T-helper 1 cell treated with Interleukin-12 subunit alpha and Interleukin-12 subunit beta and Interleukin-4 antibody, amounts not matched to agents 30 μg/mL and 1 μg/mL, for 36 hours (primary cell): ENCODE measurements around the gene AP2B1.
"Not testable (repeated sequence)": the region's sequence is repeated elsewhere in the genome, so short reads cannot be mapped to it uniquely, and the experiment has no call there.

Experiments
- H3K27ac Mint-ChIP-seq: one replicate; pipeline ENCODE4 v1.8.0; 2021; ENCODE audit warnings: mild to moderate bottlenecking, mixed read lengths
- H3K27me3 Mint-ChIP-seq: one replicate; pipeline ENCODE4 v1.8.0; 2021; ENCODE audit warnings: low read depth, mixed read lengths
- H3K36me3 Mint-ChIP-seq: one replicate; pipeline ENCODE4 v1.8.0; 2021; ENCODE audit warnings: low read depth, mixed read lengths
- H3K4me1 Mint-ChIP-seq: one replicate; pipeline ENCODE4 v1.8.0; 2021; ENCODE audit warnings: low read depth, mixed read lengths
- H3K4me3 Mint-ChIP-seq: one replicate; pipeline ENCODE4 v1.8.0; 2021; ENCODE audit warnings: mild to moderate bottlenecking, moderate library complexity, mixed read lengths
- H3K9me3 Mint-ChIP-seq: one replicate; pipeline ENCODE4 v1.8.0; 2021; ENCODE audit warnings: mixed read lengths

AP2B1 gene

GRCh38 chr17:35557353-35557752, 29.8 kb upstream of the AP2B1 start:
- no peaks in the 10 kb centered on the region for H3K36me3 Mint-ChIP-seq
- H3K9me3 Mint-ChIP-seq = no peaks in the 10 kb centered on the region
- H3K4me3 Mint-ChIP-seq = no peak overlapping the region

GRCh38 chr17:35559495-35560210, 27.5 kb upstream of the AP2B1 start:
- Mint-ChIP-seq H3K27me3 (peaks cover 54% of the 10 kb centered on the region), H3K36me3 (no peaks in the 10 kb centered on the region), H3K27ac (no peak overlapping the region), H3K4me3 (no peak overlapping the region), H3K4me1 (peaks cover 4% of the 10 kb centered on the region), H3K9me3 (no peaks in the 10 kb centered on the region)

More at GRCh38 chr17:35557353-35557752, 29.8 kb upstream of the AP2B1 start:
- H3K4me1 Mint-ChIP-seq = peaks cover 3% of the 10 kb centered on the region
- H3K27me3 Mint-ChIP-seq = peaks cover 39% of the 10 kb centered on the region
- no peak overlapping the region for H3K27ac Mint-ChIP-seq

- Mint-ChIP-seq H3K36me3 (no peaks in the 10 kb centered on the region), H3K27ac (no peak within 1 kb of the TSS), H3K4me3 (no peak within 1 kb of the TSS), H3K4me1 (peaks cover 4% of the 10 kb centered on the region), H3K9me3 (no peaks in the 10 kb centered on the region), H3K27me3 (peaks cover 60% of the 10 kb centered on the region)
These were observed 26.4 kb upstream of the AP2B1 start, which contains the start of gene SLFN14 for GRCh38 chr17:35560703-35561102. Gene SLFN14 (minus strand): TSS chr17:35560819. CDS start chr17:35558062, 2,757 bp downstream.

GRCh38 chr17:35563181-35563580, 23.9 kb upstream of the AP2B1 start:
- not testable (repeated sequence) for H3K4me1 Mint-ChIP-seq, H3K36me3 Mint-ChIP-seq, H3K27ac Mint-ChIP-seq, H3K4me3 Mint-ChIP-seq, H3K9me3 Mint-ChIP-seq
- peaks cover 50% of the 10 kb centered on the region for H3K27me3 Mint-ChIP-seq

GRCh38 chr17:35566968-35567367, 20.2 kb upstream of the AP2B1 start:
- Mint-ChIP-seq H3K4me3 (peak overlapping the region; percentile 81), H3K9me3 (no peaks in the 10 kb centered on the region), H3K36me3 (peaks cover 3% of the 10 kb centered on the region), H3K27me3 (peaks cover 28% of the 10 kb centered on the region), H3K27ac (peak overlapping the region; percentile 13), H3K4me1 (peaks cover 17% of the 10 kb centered on the region)

- no peaks in the 10 kb centered on the region for H3K9me3 Mint-ChIP-seq
- peaks cover 3% of the 10 kb centered on the region for H3K36me3 Mint-ChIP-seq
- H3K27ac Mint-ChIP-seq = peak overlapping the region; percentile 49
- H3K4me1 Mint-ChIP-seq = peaks cover 17% of the 10 kb centered on the region
- H3K27me3 Mint-ChIP-seq = peaks cover 21% of the 10 kb centered on the region
- peak overlapping the region; percentile 81 for H3K4me3 Mint-ChIP-seq
These were observed 18.6 kb upstream of the AP2B1 start for GRCh38 chr17:35568561-35568960.

- Mint-ChIP-seq H3K27ac (peak overlapping the region; percentile 32), H3K36me3 (peaks cover 3% of the 10 kb centered on the region), H3K4me1 (peaks cover 16% of the 10 kb centered on the region), H3K27me3 (peaks cover 12% of the 10 kb centered on the region), H3K9me3 (no peaks in the 10 kb centered on the region), H3K4me3 (peak overlapping the region; percentile 55)
These were observed 17.7 kb upstream of the AP2B1 start for GRCh38 chr17:35569405-35569804.

GRCh38 chr17:35575759-35576158, 11.4 kb upstream of the AP2B1 start:
- peaks cover 14% of the 10 kb centered on the region for H3K36me3 Mint-ChIP-seq
- no peaks in the 10 kb centered on the region for H3K9me3 Mint-ChIP-seq
- H3K27me3 Mint-ChIP-seq = no peaks in the 10 kb centered on the region
- H3K4me3 Mint-ChIP-seq = no peak overlapping the region
- no peak overlapping the region for H3K27ac Mint-ChIP-seq
- H3K4me1 Mint-ChIP-seq = peaks cover 14% of the 10 kb centered on the region

GRCh38 chr17:35577830-35578196, 9.3 kb upstream of the AP2B1 start:
- H3K4me3 Mint-ChIP-seq = peak overlapping the region; percentile 96
- no peaks in the 10 kb centered on the region for H3K27me3 Mint-ChIP-seq
- peak overlapping the region; percentile 96 for H3K27ac Mint-ChIP-seq
- H3K4me1 Mint-ChIP-seq = peaks cover 14% of the 10 kb centered on the region
- peaks cover 14% of the 10 kb centered on the region for H3K36me3 Mint-ChIP-seq
- H3K9me3 Mint-ChIP-seq = no peaks in the 10 kb centered on the region

GRCh38 chr17:35578197-35578928, 8.8 kb upstream of the AP2B1 start, which contains the start of gene PEX12:
Gene PEX12 (minus strand): TSS chr17:35578571. CDS start chr17:35578021, 550 bp downstream.
- peak within 1 kb of the TSS; percentile 96 for H3K4me3 Mint-ChIP-seq
- peak within 1 kb of the TSS; percentile 96 for H3K27ac Mint-ChIP-seq
- H3K36me3 Mint-ChIP-seq = peaks cover 14% of the 10 kb centered on the region
- peaks cover 14% of the 10 kb centered on the region for H3K4me1 Mint-ChIP-seq
- no peaks in the 10 kb centered on the region for H3K27me3 Mint-ChIP-seq
- H3K9me3 Mint-ChIP-seq = no peaks in the 10 kb centered on the region

GRCh38 chr17:35578929-35579432, 8.1 kb upstream of the AP2B1 start:
- H3K4me3 Mint-ChIP-seq = peak overlapping the region; percentile 96
- H3K36me3 Mint-ChIP-seq = peaks cover 14% of the 10 kb centered on the region
- peaks cover 14% of the 10 kb centered on the region for H3K4me1 Mint-ChIP-seq
- H3K27ac Mint-ChIP-seq = peak overlapping the region; percentile 96
- H3K9me3 Mint-ChIP-seq = no peaks in the 10 kb centered on the region
- H3K27me3 Mint-ChIP-seq = no peaks in the 10 kb centered on the region

- peaks cover 13% of the 10 kb centered on the region for H3K4me1 Mint-ChIP-seq
- peaks cover 3% of the 10 kb centered on the region for H3K36me3 Mint-ChIP-seq
- no peak overlapping the region for H3K4me3 Mint-ChIP-seq
- no peak overlapping the region for H3K27ac Mint-ChIP-seq
- peaks cover 9% of the 10 kb centered on the region for H3K27me3 Mint-ChIP-seq
- no peaks in the 10 kb centered on the region for H3K9me3 Mint-ChIP-seq
These were observed 3.1 kb upstream of the AP2B1 start for GRCh38 chr17:35584061-35584460.

- Mint-ChIP-seq H3K4me1 (peaks cover 23% of the 10 kb centered on the region), H3K27ac (peak overlapping the region; percentile 95), H3K27me3 (peaks cover 9% of the 10 kb centered on the region), H3K4me3 (peak overlapping the region; percentile 92), H3K9me3 (no peaks in the 10 kb centered on the region), H3K36me3 (peaks cover 3% of the 10 kb centered on the region)
These were observed 501 bp upstream of the AP2B1 start for GRCh38 chr17:35586569-35587073.

GRCh38 chr17:35588196-35588920, 1.2 kb downstream of the AP2B1 start:
- no peaks in the 10 kb centered on the region for H3K9me3 Mint-ChIP-seq
- peaks cover 24% of the 10 kb centered on the region for H3K4me1 Mint-ChIP-seq
- H3K36me3 Mint-ChIP-seq = peaks cover 4% of the 10 kb centered on the region
- peak overlapping the region; percentile 92 for H3K4me3 Mint-ChIP-seq
- peaks cover 9% of the 10 kb centered on the region for H3K27me3 Mint-ChIP-seq
- peak overlapping the region; percentile 95 for H3K27ac Mint-ChIP-seq
